CD4-positive, CD25-positive, alpha-beta regulatory T cell (primary cell): ENCODE measurements around the gene PTGS1. TPM values are rescaled to one million over a fixed set of nuclear protein-coding genes. Genes with fewer than 3 reads are reported as not detected.
"Not testable (repeated sequence)": the region's sequence is repeated elsewhere in the genome, so short reads cannot be mapped to it uniquely, and the experiment has no call there.

Source experiments
- ATAC-seq, 2 donors: fragments of 150-1000 bp; cut with Tn5 transposase; one replicate each; pipeline ENCODE4 v1.10.0; 2021; ENCODE audit warnings: low read depth in 2 of 2, moderate number of reproducible peaks in 2 of 2, moderate library complexity in 1 of 2
- DNase-seq, 3 donors: peaks; one replicate each; pipeline versions ENCODE4 v3.0.0 to v3.0.0-alpha.2; 2012 to 2022; ENCODE audit warnings: mixed read lengths in 1 of 3
- H3K27ac ChIP-seq: one replicate; pipeline ENCODE4 v1.7.0; 2013; ENCODE audit warnings: mild to moderate bottlenecking, low read length; ENCODE audit not compliant: insufficient read depth, poor library complexity, severe bottlenecking
- H3K27me3 ChIP-seq: one replicate; pipeline ENCODE4 v1.7.0; 2013; ENCODE audit warnings: low read length; ENCODE audit not compliant: control insufficient read depth, insufficient read depth
- H3K36me3 ChIP-seq: one replicate; pipeline ENCODE4 v1.7.0; 2013; ENCODE audit warnings: mild to moderate bottlenecking, low read length, moderate library complexity; ENCODE audit not compliant: control insufficient read depth, insufficient read depth
- H3K4me1 ChIP-seq: 2 replicates; pipeline ENCODE4 v1.7.0; 2013; ENCODE audit warnings: mild to moderate bottlenecking, low read length; ENCODE audit not compliant: insufficient read depth, control insufficient read depth, poor library complexity, severe bottlenecking
- H3K4me3 ChIP-seq: one replicate; pipeline ENCODE4 v1.7.0; 2013; ENCODE audit warnings: low read depth, mild to moderate bottlenecking, low read length, moderate library complexity
- H3K9me3 ChIP-seq, 2 experiments: 1 replicate in 1 of 2; 2 replicates in 1 of 2; pipeline ENCODE4 v1.7.0; 2013; ENCODE audit warnings: low read length in 2 of 2, mild to moderate bottlenecking in 1 of 2, moderate library complexity in 1 of 2; ENCODE audit not compliant: control insufficient read depth in 2 of 2
- H3K27ac Mint-ChIP-seq, 3 donors: one replicate each; pipeline ENCODE4 v1.8.0; 2020 to 2022; ENCODE audit warnings: mild to moderate bottlenecking in 3 of 3, mixed read lengths in 3 of 3, moderate library complexity in 2 of 3
- H3K27me3 Mint-ChIP-seq: one replicate; pipeline ENCODE4 v1.8.0; 2022; ENCODE audit warnings: mild to moderate bottlenecking, mixed read lengths
- H3K36me3 Mint-ChIP-seq: one replicate; pipeline ENCODE4 v1.8.0; 2020; ENCODE audit warnings: mixed read lengths
- H3K4me1 Mint-ChIP-seq, 4 donors: one replicate each; pipeline ENCODE4 v1.8.0; 2020 to 2022; ENCODE audit warnings: mixed read lengths in 4 of 4, mild to moderate bottlenecking in 1 of 4
- H3K4me3 Mint-ChIP-seq, 4 donors: one replicate each; pipeline ENCODE4 v1.8.0; 2020 to 2022; ENCODE audit warnings: mild to moderate bottlenecking in 4 of 4, mixed read lengths in 4 of 4, moderate library complexity in 3 of 4
- H3K9me3 Mint-ChIP-seq, 7 donors: one replicate each; pipeline ENCODE4 v1.8.0; 2020 to 2022; ENCODE audit warnings: mixed read lengths in 7 of 7, mild to moderate bottlenecking in 3 of 7, moderate library complexity in 2 of 7
- polyA plus RNA-seq, 4 donors: library from polyadenylated mRNA; unstranded; fragments of 300-500 nt; fragmentation: Illumina TruSeq; gene quantifications; one replicate each; pipeline ENCODE4 v1.2.3, GENCODE V29; 2021
- total RNA-seq: library from RNA; stranded (reverse); gene quantifications from one replicate; pipeline ENCODE4 v1.2.3, GENCODE V29; 2022

PTGS1 gene
- total and polyA plus RNA-seq, 5 donors from 2014 or later, result 0.03 to 9.2 (median 0.83) TPM

DNA sequence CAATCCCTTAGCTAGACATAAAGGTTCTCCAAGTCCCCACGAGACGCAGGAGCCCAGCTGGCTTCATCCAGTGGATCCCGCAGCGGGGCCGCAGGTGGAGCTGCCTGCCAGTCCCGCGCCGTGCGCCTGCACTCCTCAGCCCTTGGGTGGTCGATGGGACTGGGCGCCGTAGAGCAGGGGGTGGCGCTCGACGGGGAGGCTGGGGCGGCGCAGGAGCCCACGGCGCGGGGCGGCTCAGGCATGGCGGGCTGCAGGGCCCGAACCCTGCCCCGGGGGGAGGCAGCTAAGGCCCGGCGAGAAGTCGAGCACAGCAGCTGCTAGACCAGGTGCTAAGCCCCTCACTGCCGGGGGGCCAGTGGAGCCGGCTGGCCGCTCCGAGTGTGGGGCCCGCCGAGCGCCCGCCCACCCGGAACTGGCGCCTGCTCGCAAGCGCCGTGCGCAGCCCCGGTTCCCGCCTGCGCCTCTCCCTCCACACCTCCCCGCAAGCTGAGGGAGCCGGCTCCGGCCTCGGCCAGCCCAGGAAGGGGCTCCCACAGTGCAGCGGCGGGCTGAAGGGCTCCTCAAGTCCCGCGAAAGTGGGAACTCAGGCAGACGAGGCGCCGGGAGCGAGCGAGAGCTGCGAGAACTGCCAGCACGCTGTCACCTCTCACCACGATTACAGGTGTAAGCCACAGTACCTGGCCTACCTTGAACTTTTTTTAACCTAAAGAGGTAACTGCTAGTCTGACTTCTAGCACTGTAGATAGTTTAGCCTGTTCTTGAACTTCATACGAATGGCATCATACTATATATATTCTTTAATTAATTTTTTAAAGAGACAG, 35.5 kb downstream of the PTGS1 start:
- Mint-ChIP-seq H3K27me3 (peaks cover 3% of the 10 kb centered on the region), H3K4me3 (peak overlapping the region in 2 of 4 donors; percentile 9 to 89), H3K36me3 (no peaks in the 10 kb centered on the region), H3K27ac (peak overlapping the region in 1 of 3 donors; percentile 87), H3K9me3 (peaks cover 0 to 4% (median 0%) of the 10 kb centered on the region in 7 donors), H3K4me1 (no peaks in the 10 kb centered on the region)
- no peak overlapping the region for H3K27ac ChIP-seq
- H3K36me3 ChIP-seq, result no peaks in the 10 kb centered on the region
- H3K27me3 ChIP-seq, result no peaks in the 10 kb centered on the region
- H3K4me3 ChIP-seq, result no peak overlapping the region
- H3K4me1 ChIP-seq, result no peaks in the 10 kb centered on the region
- DNase-seq, result peak in 1 of 3 donors; percentile 28
- no peaks in the 10 kb centered on the region for H3K9me3 ChIP-seq
- no peak for ATAC-seq

DNA sequence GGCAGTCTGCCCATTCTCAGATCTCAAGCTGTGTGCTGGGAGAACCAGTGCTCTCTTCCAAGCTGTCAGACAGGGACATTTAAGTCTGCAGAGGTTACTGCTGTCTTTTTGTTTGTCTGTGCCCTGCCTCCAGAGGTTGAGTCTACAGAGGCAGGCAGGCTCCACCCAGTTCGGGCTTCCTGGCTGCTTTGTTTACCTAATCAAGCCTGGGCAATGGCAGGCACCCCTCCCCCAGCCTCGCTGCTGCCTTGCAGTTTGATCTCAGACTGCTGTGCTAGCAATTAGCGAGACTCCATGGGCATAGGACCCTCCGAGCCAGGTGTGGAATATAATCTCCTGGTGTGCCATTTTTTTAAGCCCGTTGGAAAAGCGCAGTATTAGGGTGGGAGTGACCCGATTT, 43.3 kb downstream of the PTGS1 start:
- peak in 1 of 3 donors; percentile 11 for DNase-seq
- not testable (repeated sequence) for H3K9me3 ChIP-seq, H3K27me3 ChIP-seq, ATAC-seq, H3K4me1 ChIP-seq, H3K4me1 Mint-ChIP-seq, H3K36me3 ChIP-seq, H3K36me3 Mint-ChIP-seq, H3K27ac ChIP-seq, H3K4me3 ChIP-seq, H3K27me3 Mint-ChIP-seq
- peak overlapping the region in 1 of 3 donors; percentile 52 for H3K27ac Mint-ChIP-seq
- peaks cover 2 to 10% (median 5%) of the 10 kb centered on the region in 7 donors for H3K9me3 Mint-ChIP-seq
- peak overlapping the region in 1 of 4 donors; percentile 29 for H3K4me3 Mint-ChIP-seq

DNA sequence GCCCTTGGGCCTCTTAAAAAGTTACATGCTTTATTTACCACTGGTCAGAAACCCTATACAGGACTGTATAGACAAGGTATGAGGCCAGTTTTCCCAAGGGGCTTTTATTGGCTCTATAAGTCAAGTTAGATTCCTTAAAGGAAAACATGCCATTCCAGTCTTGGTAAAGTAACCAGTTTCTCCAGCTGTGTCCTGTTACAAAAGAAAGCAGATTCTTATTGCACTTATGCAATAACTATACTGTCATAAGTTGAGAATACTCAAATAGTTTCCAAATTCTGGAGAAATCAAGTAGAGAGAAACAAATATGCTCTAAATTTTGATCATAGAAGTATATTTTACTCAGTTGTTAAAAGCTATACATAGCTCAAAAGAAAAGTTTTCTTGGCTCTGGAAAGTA, 47.2 kb downstream of the PTGS1 start:
- H3K9me3 Mint-ChIP-seq, result peaks cover 2 to 21% (median 14%) of the 10 kb centered on the region in 7 donors
- H3K4me3 ChIP-seq, result no peak overlapping the region
- peaks cover 4% of the 10 kb centered on the region for H3K36me3 Mint-ChIP-seq
- no peak for DNase-seq
- peaks cover 0 to 7% (median 1%) of the 10 kb centered on the region in 4 donors for H3K4me1 Mint-ChIP-seq
- H3K27me3 ChIP-seq, result no peaks in the 10 kb centered on the region
- H3K27me3 Mint-ChIP-seq, result no peaks in the 10 kb centered on the region
- no peaks in the 10 kb centered on the region for H3K4me1 ChIP-seq
- no peak for ATAC-seq
- no peaks in the 10 kb centered on the region for H3K36me3 ChIP-seq
- no peak overlapping the region for H3K4me3 Mint-ChIP-seq
- no peak overlapping the region for H3K27ac Mint-ChIP-seq
- H3K27ac ChIP-seq, result no peak overlapping the region
- H3K9me3 ChIP-seq, result peaks cover 10 to 18% of the 10 kb centered on the region in 2 experiments

DNA sequence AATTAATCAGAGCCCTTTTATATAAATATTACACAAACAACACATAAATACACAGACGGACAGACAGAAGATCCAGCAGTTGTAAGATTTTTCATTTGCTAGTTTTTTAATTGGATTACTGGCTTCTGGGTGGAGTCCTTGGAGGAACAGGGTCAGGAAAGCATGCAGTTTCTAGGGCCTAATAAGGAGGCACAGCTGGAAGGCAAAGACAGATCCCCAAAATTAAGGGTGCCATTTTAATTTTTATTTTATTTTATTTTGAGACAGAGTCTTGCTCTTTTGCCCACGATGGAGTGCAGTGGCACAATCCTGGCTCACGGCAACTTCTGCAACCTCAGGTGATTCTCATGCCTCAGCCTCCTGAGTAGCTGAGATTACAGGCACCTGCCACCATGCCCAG, 49.5 kb downstream of the PTGS1 start:
- Mint-ChIP-seq H3K4me1 (no peaks in the 10 kb centered on the region), H3K36me3 (peaks cover 4% of the 10 kb centered on the region), H3K4me3 (peak overlapping the region in 1 of 4 donors; percentile 35), H3K27ac (no peak overlapping the region), H3K9me3 (peaks cover 2 to 21% (median 12%) of the 10 kb centered on the region in 7 donors), H3K27me3 (peaks cover 9% of the 10 kb centered on the region)
- Histone ChIP-seq H3K4me1 (no peaks in the 10 kb centered on the region), H3K36me3 (no peaks in the 10 kb centered on the region), H3K27ac (no peak overlapping the region), H3K27me3 (no peaks in the 10 kb centered on the region), H3K9me3 (peaks cover 10 to 18% of the 10 kb centered on the region in 2 experiments), H3K4me3 (no peak overlapping the region)
- ATAC-seq (no peak), DNase-seq (no peak)

DNA sequence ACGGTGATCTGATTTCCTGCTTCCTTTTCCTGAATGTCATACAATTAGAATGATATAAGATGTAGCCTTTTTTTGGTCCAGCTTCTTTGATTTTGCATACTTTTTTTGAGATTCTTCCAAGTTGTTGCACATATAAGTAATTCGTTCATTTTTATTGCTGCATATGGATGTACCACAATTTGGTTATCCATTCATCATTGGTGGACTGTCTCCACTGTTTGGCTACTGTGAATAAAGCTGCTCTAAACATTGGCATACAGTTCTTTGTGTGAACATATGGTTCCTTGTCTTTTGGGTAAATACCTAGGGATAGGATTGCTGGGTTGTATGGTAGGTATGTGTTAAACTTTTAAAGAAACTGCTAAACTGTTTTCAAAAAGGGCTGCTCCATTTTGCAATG, 54.3 kb downstream of the PTGS1 start:
- DNase-seq, result no peak
- H3K36me3 ChIP-seq, result no peaks in the 10 kb centered on the region
- Mint-ChIP-seq H3K4me3 (no peak overlapping the region), H3K9me3 (peaks cover 0 to 18% (median 4%) of the 10 kb centered on the region in 7 donors), H3K4me1 (no peaks in the 10 kb centered on the region), H3K36me3 (peaks cover 3% of the 10 kb centered on the region), H3K27ac (no peak overlapping the region), H3K27me3 (peaks cover 9% of the 10 kb centered on the region)
- no peak overlapping the region for H3K27ac ChIP-seq
- H3K4me1 ChIP-seq, result no peaks in the 10 kb centered on the region
- peaks cover 10 to 11% of the 10 kb centered on the region in 2 experiments for H3K9me3 ChIP-seq
- ATAC-seq, result no peak
- no peaks in the 10 kb centered on the region for H3K27me3 ChIP-seq
- no peak overlapping the region for H3K4me3 ChIP-seq

DNA sequence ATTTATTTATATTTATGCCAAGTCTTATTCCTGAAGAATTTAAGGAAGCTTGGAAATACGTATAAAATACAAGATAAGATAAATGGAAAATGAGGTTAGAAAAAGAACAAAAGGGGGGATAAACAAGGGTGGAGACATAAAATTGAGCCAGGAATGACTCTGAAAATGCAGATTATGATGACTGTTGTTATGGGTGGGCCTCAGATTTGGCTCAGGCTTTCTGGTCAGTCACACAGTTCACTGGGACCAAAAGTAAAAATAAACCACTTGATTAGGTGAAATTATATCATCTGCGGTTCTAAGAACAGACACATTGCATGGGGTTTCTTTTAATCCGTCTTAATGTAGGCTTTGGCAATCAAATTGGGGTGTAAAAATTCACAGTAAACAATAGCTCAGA, 55.9 kb downstream of the PTGS1 start:
- H3K27ac Mint-ChIP-seq, result no peak overlapping the region
- H3K4me1 ChIP-seq, result no peaks in the 10 kb centered on the region
- peaks cover 0 to 2% of the 10 kb centered on the region in 2 experiments for H3K9me3 ChIP-seq
- no peaks in the 10 kb centered on the region for H3K36me3 ChIP-seq
- H3K4me3 Mint-ChIP-seq, result no peak overlapping the region
- DNase-seq, result no peak
- H3K4me1 Mint-ChIP-seq, result no peaks in the 10 kb centered on the region
- H3K36me3 Mint-ChIP-seq, result no peaks in the 10 kb centered on the region
- peaks cover 9% of the 10 kb centered on the region for H3K27me3 Mint-ChIP-seq
- H3K27me3 ChIP-seq, result peaks cover 2% of the 10 kb centered on the region
- H3K4me3 ChIP-seq, result no peak overlapping the region
- ATAC-seq, result no peak
- H3K27ac ChIP-seq, result no peak overlapping the region
- peaks cover 0 to 11% (median 3%) of the 10 kb centered on the region in 7 donors for H3K9me3 Mint-ChIP-seq

DNA sequence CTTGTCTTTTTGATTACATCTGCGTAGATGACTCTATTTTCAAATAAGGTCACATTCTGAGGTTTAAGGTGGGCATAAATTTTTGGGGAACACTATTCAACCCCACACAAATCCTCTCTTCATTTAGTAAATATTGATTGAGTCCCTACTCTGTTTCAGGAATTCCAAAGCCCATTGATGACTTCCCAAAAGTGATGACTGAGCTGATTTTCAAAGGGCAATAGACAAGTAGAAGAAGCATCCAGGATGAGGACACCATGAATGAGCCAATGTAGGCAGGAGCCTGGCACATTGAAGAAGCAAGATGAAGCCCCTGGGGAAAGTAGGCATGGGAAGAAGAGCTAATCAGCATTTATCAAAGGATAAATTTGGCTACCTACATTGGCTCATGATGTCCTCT, 71.7 kb downstream of the PTGS1 start:
- Histone ChIP-seq H3K36me3 (no peaks in the 10 kb centered on the region), H3K4me1 (no peaks in the 10 kb centered on the region), H3K4me3 (no peak overlapping the region), H3K27me3 (peaks cover 9% of the 10 kb centered on the region), H3K27ac (no peak overlapping the region), H3K9me3 (no peaks in the 10 kb centered on the region)
- Mint-ChIP-seq H3K4me1 (no peaks in the 10 kb centered on the region), H3K27ac (no peak overlapping the region), H3K27me3 (peaks cover 11% of the 10 kb centered on the region), H3K9me3 (peaks cover 0 to 2% (median 0%) of the 10 kb centered on the region in 7 donors), H3K36me3 (no peaks in the 10 kb centered on the region), H3K4me3 (no peak overlapping the region)
- DNase-seq, result no peak
- ATAC-seq, result no peak
